HG02642 (cell line): ENCODE measurements around the gene ZNF526.

Experiments
- ATAC-seq: cut with Tn5 transposase; IDR thresholded peaks from one replicate; pipeline ENCODE4 v1.9.1; 2021; ENCODE audit warnings: mild to moderate bottlenecking; ENCODE audit not compliant: unreplicated experiment, poor library complexity

Gene ZNF526

GRCh38 chr19:42217520-42218437 is 2.3 kb upstream of the ZNF526 start, which contains the start of gene DEDD2:
Gene DEDD2, minus strand, starts transcription at chr19:42217677. Its CDS starts 670 bp downstream, at chr19:42217007.
- ATAC-seq = peak; percentile 72

- no peak for ATAC-seq
These were observed 612 bp downstream of the ZNF526 start for GRCh38 chr19:42220751-42221097.

GRCh38 chr19:42224940-42225717 is 5.0 kb downstream of the ZNF526 start:
- no peak for ATAC-seq

- no peak for ATAC-seq
These were observed 5.7 kb downstream of the ZNF526 start for GRCh38 chr19:42225718-42226292.

GRCh38 chr19:42226886-42227285 is 6.8 kb downstream of the ZNF526 start:
- ATAC-seq = no peak

GRCh38 chr19:42228641-42229040 is 8.5 kb downstream of the ZNF526 start:
- no peak for ATAC-seq

- no peak for ATAC-seq
These were observed 9.3 kb downstream of the ZNF526 start for GRCh38 chr19:42229301-42229854.

GRCh38 chr19:42229855-42230351 is 9.8 kb downstream of the ZNF526 start:
- ATAC-seq = no peak

- no peak for ATAC-seq
These were observed 10.5 kb downstream of the ZNF526 start for GRCh38 chr19:42230571-42230970.

GRCh38 chr19:42232435-42232834 is 12.3 kb downstream of the ZNF526 start:
- no peak for ATAC-seq

- no peak for ATAC-seq
These were observed 13.0 kb downstream of the ZNF526 start for GRCh38 chr19:42233106-42233505.

GRCh38 chr19:42233678-42234292 is 13.7 kb downstream of the ZNF526 start:
- ATAC-seq = no peak

GRCh38 chr19:42234364-42234763 is 14.3 kb downstream of the ZNF526 start:
- no peak for ATAC-seq

GRCh38 chr19:42235181-42235580 is 15.1 kb downstream of the ZNF526 start:
- no peak for ATAC-seq

GRCh38 chr19:42239544-42240220 is 19.6 kb downstream of the ZNF526 start:
- no peak for ATAC-seq

- ATAC-seq = no peak
These were observed 21.2 kb downstream of the ZNF526 start for GRCh38 chr19:42241279-42241678.

GRCh38 chr19:42242069-42242511 is 22.0 kb downstream of the ZNF526 start:
- no peak for ATAC-seq

- peak; percentile 66 for ATAC-seq
These were observed 22.6 kb downstream of the ZNF526 start, which contains the start of gene GSK3A for GRCh38 chr19:42242512-42243409. Gene GSK3A, minus strand, starts transcription at chr19:42242602. Its CDS starts 137 bp downstream, at chr19:42242465.
